IPS-15b (cell line): Measurements from ENCODE around the gene STMN3.

ENCODE experiments used
- H3K27me3 ChIP-seq: one replicate; pipeline ENCODE4 v1.6.1; 2013; ENCODE audit warnings: low read length; ENCODE audit not compliant: control insufficient read depth, insufficient read depth
- H3K36me3 ChIP-seq: one replicate; pipeline ENCODE4 v1.6.1; 2013; ENCODE audit warnings: low read length; ENCODE audit not compliant: control insufficient read depth, insufficient read depth
- H3K4me1 ChIP-seq: one replicate; pipeline ENCODE4 v1.6.1; 2013; ENCODE audit warnings: mild to moderate bottlenecking, low read length; ENCODE audit not compliant: control insufficient read depth, insufficient read depth
- H3K4me3 ChIP-seq: one replicate; pipeline ENCODE4 v1.5.1; 2013; ENCODE audit warnings: low read depth, low read length
- H3K9ac ChIP-seq: one replicate; pipeline ENCODE4 v1.6.1; 2013; ENCODE audit warnings: low read depth, mild to moderate bottlenecking, low read length
- H3K9me3 ChIP-seq: one replicate; pipeline ENCODE4 v1.6.1; 2013; ENCODE audit warnings: mild to moderate bottlenecking, low read length; ENCODE audit not compliant: control insufficient read depth, insufficient read depth

The STMN3 gene

GRCh38 chr20:63696628-63697356 lies 43.6 kb upstream of the STMN3 start, which contains the start of gene TNFRSF6B:
TNFRSF6B (plus strand) TSS chr20:63696652; CDS start chr20:63696768, 116 bp downstream.
- H3K4me1 ChIP-seq: peaks cover 4% of the 10 kb centered on the region
- H3K4me3 ChIP-seq: peak within 1 kb of the TSS; percentile 59

GRCh38 chr20:63696306-63696627 lies 43.0 kb upstream of the STMN3 start:
- Histone ChIP-seq H3K36me3 (peaks cover 13% of the 10 kb centered on the region), H3K9me3 (no peaks in the 10 kb centered on the region), H3K4me1 (peaks cover 4% of the 10 kb centered on the region), H3K27me3 (no peaks in the 10 kb centered on the region), H3K9ac (no peak overlapping the region), H3K4me3 (no peak overlapping the region)

More at GRCh38 chr20:63696628-63697356, 43.6 kb upstream of the STMN3 start, which contains the start of gene TNFRSF6B:
- peaks cover 9% of the 10 kb centered on the region for H3K36me3 ChIP-seq
- no peaks in the 10 kb centered on the region for H3K9me3 ChIP-seq
- peak within 1 kb of the TSS; percentile 79 for H3K9ac ChIP-seq
- no peaks in the 10 kb centered on the region for H3K27me3 ChIP-seq

GRCh38 chr20:63695424-63696305 lies 42.4 kb upstream of the STMN3 start:
- no peak overlapping the region for H3K9ac ChIP-seq
- no peaks in the 10 kb centered on the region for H3K9me3 ChIP-seq
- H3K27me3 ChIP-seq: no peaks in the 10 kb centered on the region
- no peak overlapping the region for H3K4me3 ChIP-seq
- H3K4me1 ChIP-seq: peaks cover 4% of the 10 kb centered on the region
- H3K36me3 ChIP-seq: peaks cover 19% of the 10 kb centered on the region

- Histone ChIP-seq H3K36me3 (peaks cover 22% of the 10 kb centered on the region), H3K9ac (no peak overlapping the region), H3K4me3 (no peak overlapping the region), H3K9me3 (no peaks in the 10 kb centered on the region), H3K4me1 (peaks cover 4% of the 10 kb centered on the region), H3K27me3 (no peaks in the 10 kb centered on the region)
Measured at GRCh38 chr20:63694584-63695423, 41.6 kb upstream of the STMN3 start.

- no peak overlapping the region for H3K9ac ChIP-seq
- H3K36me3 ChIP-seq: peaks cover 23% of the 10 kb centered on the region
- no peaks in the 10 kb centered on the region for H3K27me3 ChIP-seq
- peaks cover 2% of the 10 kb centered on the region for H3K4me1 ChIP-seq
- H3K4me3 ChIP-seq: no peak overlapping the region
- no peaks in the 10 kb centered on the region for H3K9me3 ChIP-seq
Measured at GRCh38 chr20:63693733-63694583, 40.7 kb upstream of the STMN3 start.

- no peak overlapping the region for H3K4me3 ChIP-seq
- peaks cover 25% of the 10 kb centered on the region for H3K36me3 ChIP-seq
- H3K9me3 ChIP-seq: no peaks in the 10 kb centered on the region
- peaks cover 2% of the 10 kb centered on the region for H3K4me1 ChIP-seq
- no peaks in the 10 kb centered on the region for H3K27me3 ChIP-seq
- no peak overlapping the region for H3K9ac ChIP-seq
Measured at GRCh38 chr20:63693083-63693732, 40.0 kb upstream of the STMN3 start.

GRCh38 chr20:63692436-63693082 lies 39.3 kb upstream of the STMN3 start:
- peaks cover 29% of the 10 kb centered on the region for H3K36me3 ChIP-seq
- no peak overlapping the region for H3K9ac ChIP-seq
- no peak overlapping the region for H3K4me3 ChIP-seq
- no peaks in the 10 kb centered on the region for H3K27me3 ChIP-seq
- H3K4me1 ChIP-seq: peaks cover 2% of the 10 kb centered on the region
- no peaks in the 10 kb centered on the region for H3K9me3 ChIP-seq

- H3K9me3 ChIP-seq: no peaks in the 10 kb centered on the region
- no peak overlapping the region for H3K4me3 ChIP-seq
- H3K27me3 ChIP-seq: no peaks in the 10 kb centered on the region
- no peak overlapping the region for H3K9ac ChIP-seq
- H3K4me1 ChIP-seq: no peaks in the 10 kb centered on the region
- H3K36me3 ChIP-seq: peaks cover 29% of the 10 kb centered on the region
Measured at GRCh38 chr20:63691711-63692435, 38.6 kb upstream of the STMN3 start.

GRCh38 chr20:63690898-63691710 lies 37.9 kb upstream of the STMN3 start:
- no peaks in the 10 kb centered on the region for H3K9me3 ChIP-seq
- H3K27me3 ChIP-seq: no peaks in the 10 kb centered on the region
- H3K4me1 ChIP-seq: no peaks in the 10 kb centered on the region
- no peak overlapping the region for H3K4me3 ChIP-seq
- H3K9ac ChIP-seq: no peak overlapping the region
- peaks cover 29% of the 10 kb centered on the region for H3K36me3 ChIP-seq
